Occipital lobe (tissue), 2 donors: ENCODE results near the gene EFNA5. TPM values are rescaled to one million over a fixed set of nuclear protein-coding genes. Genes with fewer than 3 reads are reported as not detected.
"Not testable (repeated sequence)": the region's sequence is repeated elsewhere in the genome, so short reads cannot be mapped to it uniquely, and the experiment has no call there.

Experiments used
- DNase-seq: peaks from one replicate; lab custom pipeline; 2025; lab: John Stamatoyannopoulos, UW
- total RNA-seq: library from RNA; depleted of rRNA; stranded (reverse); fragments of >200 nt; gene quantifications from one replicate; pipeline ENCODE4 v1.2.3, GENCODE V29; 2014

Gene EFNA5
- total RNA-seq, 1 donor from 2014 or later, result 14.5 TPM

- DNase-seq, result no peak
Observed at GRCh38 chr5:107464416-107464815, 206.3 kb downstream of the EFNA5 start.

DNA sequence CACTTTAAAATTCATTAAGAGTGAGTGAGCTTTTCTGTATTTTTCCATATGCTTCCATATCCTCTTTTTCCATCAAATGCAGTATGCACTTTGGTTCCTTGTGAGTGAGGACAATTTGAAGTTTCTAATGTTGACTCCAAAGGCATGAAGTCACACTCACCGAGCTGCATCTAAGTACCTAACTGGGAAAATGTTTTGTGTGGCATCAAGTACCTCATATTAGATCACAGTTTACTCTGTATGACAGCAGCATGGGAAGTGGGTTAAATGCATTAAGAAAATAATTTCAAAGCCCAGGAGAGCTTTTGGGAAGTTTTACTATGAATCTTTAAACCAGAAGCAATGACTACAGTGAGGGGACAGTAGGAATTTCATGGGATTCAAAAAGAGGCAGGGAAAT, 207.0 kb downstream of the EFNA5 start:
- no peak for DNase-seq

DNA sequence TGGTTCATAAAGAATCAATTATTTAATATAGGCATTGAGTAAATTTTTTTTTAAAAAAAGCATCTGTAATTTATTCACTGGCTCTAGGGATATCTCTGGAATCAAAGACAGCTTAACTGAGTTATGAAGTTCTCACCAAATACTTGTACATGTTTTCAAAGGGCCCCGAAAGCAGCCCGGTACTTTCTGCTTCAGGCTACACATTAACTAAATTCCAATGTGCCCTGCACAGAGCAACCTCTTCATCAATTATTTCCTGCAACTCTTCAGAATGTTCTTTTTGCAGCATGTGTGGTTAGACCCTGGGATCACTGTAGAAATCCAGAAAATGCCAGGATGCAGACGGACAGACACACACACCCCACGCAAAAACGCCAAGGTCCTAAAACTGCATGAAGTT, 209.0 kb downstream of the EFNA5 start:
- DNase-seq, result no peak

GRCh38 chr5:107460789-107461188, 209.9 kb downstream of the EFNA5 start:
- no peak for DNase-seq

DNA sequence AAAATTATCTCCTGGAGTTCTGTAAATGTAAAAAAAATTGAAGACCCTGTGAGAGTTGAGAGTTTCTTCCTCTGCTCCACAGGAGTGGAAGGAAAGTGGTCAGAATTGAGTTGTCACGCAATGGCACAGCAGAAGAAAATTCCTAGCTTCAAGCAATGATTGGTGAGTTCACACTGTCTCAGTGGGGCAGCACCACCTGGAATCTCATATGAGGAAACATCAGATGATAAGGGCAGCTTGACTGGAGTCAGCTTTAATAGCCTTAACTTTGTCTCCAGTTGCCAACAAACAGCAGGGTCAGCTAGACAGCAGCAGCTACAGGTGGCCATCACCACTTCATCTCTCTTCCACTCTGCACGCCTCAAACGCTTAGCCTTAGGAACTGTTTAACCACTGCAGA, 211.1 kb downstream of the EFNA5 start:
- no peak for DNase-seq

- DNase-seq, result no peak
Observed at GRCh38 chr5:107458322-107458721, 212.4 kb downstream of the EFNA5 start.

DNA sequence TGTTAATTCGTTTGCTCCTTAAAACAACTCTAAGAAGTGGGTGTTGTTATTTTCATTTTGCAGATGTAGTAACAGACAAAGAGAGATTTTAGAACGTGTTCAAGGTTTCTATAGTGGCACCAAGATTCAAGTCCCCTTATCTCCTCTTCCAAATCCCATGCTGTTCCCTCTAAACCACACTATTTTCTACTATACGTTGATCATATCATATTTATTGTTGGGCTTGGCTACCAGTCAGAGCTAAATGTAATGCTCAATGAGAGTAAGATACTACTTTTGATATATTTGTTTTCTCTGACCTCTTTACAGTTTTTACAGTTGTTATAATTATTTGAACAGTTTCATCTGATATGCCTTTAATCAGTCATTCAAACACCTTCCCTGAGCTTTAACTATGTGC, 212.9 kb downstream of the EFNA5 start:
- no peak for DNase-seq

- no peak for DNase-seq
Observed at GRCh38 chr5:107457138-107457537, 213.6 kb downstream of the EFNA5 start.

DNA sequence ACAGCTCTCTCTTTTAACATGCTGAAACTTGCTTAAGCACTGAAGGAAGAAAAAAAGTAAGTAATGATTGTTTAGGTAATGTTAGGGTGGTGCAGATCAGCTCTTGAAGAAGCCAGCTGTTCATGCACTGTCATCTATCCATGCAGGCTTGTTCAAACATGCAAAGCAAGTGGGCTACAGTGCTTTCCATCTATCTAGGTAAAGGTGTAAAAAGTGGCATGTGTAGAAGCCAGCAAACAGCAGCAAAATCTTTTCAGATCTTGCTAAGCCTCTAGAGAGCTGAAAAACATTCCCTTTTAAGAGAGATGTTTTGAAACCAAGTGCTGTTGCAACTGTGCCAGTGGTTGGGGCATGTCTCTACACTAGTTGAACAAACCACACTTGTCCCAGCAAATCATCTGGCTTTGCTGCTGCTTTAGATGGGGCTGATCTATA, 214.4 kb downstream of the EFNA5 start:
- DNase-seq, result no peak

GRCh38 chr5:107455111-107455544, 215.6 kb downstream of the EFNA5 start:
- DNase-seq, result no peak

- DNase-seq, result not testable (repeated sequence)
Observed at GRCh38 chr5:107451827-107452226, 218.9 kb downstream of the EFNA5 start.

DNA sequence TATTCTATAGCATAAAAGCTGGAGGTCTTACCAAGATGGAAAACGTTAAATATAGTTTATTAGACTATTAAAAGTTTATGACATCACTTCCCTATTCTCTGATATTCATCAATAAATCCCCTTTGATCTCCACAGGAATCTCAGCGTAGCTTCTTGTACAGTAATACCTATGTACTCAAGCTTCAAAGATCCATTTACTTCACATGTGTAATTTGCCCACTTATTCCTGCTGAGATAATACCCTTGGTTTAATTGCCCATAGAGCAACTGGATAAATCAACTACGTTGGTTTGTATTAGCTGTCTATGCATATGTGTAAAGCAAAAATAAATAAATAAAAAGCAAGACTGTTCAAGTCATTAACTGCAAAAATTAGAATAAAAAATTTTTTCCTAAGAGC, 219.7 kb downstream of the EFNA5 start:
- no peak for DNase-seq

- DNase-seq, result no peak
Observed at GRCh38 chr5:107450531-107450930, 220.2 kb downstream of the EFNA5 start.

- DNase-seq, result no peak
Observed at GRCh38 chr5:107449369-107449768, 221.4 kb downstream of the EFNA5 start.

- DNase-seq, result no peak
Observed at GRCh38 chr5:107447587-107447986, 223.2 kb downstream of the EFNA5 start.

GRCh38 chr5:107446972-107447371, 223.8 kb downstream of the EFNA5 start:
- no peak for DNase-seq

GRCh38 chr5:107444300-107444699, 226.4 kb downstream of the EFNA5 start:
- no peak for DNase-seq

- no peak for DNase-seq
Observed at GRCh38 chr5:107443897-107444296, 226.8 kb downstream of the EFNA5 start.

- DNase-seq, result no peak
Observed at GRCh38 chr5:107442452-107442851, 228.3 kb downstream of the EFNA5 start.

DNA sequence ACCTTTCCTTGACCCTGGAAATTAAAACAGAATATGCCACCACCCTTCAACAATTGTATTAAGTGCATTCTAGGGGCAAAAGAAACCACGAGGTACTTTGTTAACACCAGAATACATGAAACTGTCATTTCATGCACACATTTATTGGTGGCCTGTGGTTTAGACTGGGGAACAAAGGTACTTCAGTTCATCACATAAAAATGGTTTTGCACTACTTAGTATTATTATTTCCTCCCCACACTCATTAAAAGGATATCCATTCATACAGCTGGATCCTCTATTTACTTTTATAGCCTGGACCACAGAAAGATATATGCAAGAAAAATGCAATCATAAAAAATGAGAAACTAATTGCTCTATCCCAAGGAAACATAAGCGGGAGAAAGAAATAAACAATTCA, 230.9 kb downstream of the EFNA5 start:
- no peak for DNase-seq

- DNase-seq, result no peak
Observed at GRCh38 chr5:107437986-107438510, 232.7 kb downstream of the EFNA5 start.

DNA sequence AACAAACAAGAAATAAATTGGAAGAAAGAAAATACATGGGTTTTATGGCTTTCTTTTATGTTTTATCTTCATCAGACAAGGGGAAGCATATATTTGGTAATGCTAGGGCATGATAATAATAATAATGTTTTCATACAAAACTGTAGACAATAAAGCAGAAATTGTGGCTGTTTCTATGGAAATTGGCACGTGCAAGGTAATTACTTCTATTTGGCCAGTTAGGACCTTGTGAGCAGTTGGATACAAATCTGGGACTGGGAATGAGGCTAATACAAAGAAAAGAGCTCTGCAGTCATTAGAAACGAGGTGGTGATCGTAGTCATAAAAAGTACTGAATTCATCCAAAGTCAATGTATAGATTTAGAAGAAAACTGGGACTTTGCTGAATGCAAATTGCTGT, 233.6 kb downstream of the EFNA5 start:
- DNase-seq, result no peak

DNA sequence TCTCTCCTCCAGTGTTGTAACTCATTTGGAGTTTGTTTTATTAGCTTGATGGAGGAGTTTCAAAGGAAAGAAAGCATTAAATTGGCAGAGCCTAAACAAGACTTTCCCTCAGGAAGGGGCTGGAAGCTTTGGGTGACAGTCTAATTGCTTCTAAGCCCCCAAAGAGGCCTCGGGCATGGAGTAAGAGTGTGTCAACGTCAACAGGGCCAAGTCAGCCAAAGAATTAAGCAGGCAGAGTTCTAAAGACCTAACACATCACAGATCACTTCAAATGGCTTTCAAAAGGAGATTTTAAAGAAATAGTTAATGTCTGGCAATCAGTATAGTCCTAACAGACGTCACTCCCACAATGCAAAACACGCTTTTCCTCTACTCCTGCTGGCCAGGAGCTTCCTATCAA, 234.5 kb downstream of the EFNA5 start:
- no peak for DNase-seq

GRCh38 chr5:107435061-107435460, 235.7 kb downstream of the EFNA5 start:
- no peak for DNase-seq
